ENCODE measurements around the gene NDUFB5. TPM values are rescaled to one million over a fixed set of nuclear protein-coding genes. Genes with fewer than 3 reads are reported as not detected.
A peak's percentile ranks its signal among the peaks of the same experiment; 100 is the strongest.

The NDUFB5 gene
- total and polyA plus RNA-seq, 4 experiments from 2014 or later, result 55.7 to 121 (median 72.9) TPM

DNA sequence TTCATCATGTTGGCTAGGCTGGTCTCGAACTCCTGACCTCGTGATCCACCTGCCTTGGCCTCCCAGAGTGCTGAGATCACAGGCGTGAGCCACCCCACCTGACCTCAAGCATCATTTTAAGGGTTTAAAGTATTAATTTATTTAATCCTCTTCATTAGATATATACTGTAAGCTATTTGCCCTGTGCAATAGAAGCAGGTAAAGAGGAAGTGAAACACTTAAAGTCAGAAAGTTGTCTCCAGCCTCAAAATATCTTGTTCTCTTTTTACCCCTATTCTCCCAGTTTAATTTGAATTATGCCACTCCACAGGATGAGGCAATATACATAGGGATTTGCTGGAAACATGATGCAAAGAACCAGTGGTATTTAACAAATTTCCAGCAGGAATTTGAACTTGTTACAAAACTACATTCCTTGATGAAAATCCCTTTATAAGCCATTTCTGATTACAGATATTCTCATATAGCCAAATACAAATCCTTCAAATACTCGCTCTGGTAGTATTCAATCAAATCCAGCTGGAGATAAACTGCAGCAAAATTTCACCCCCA, 2.0 kb downstream of the NDUFB5 start:
- H3K27me3 Mint-ChIP-seq, result no peaks in the 10 kb centered on the region
- Histone ChIP-seq H3K9me3 (ENCODE audit: control insufficient read depth in 1 of 2, low read length in 2 of 2) (no peaks in the 10 kb centered on the region), H3K4me3 (ENCODE audit: low read length in 2 of 2) (no peak overlapping the region), H3K36me3 (ENCODE audit: insufficient read depth, low read length) (peaks cover 4% of the 10 kb centered on the region), H3K27me3 (ENCODE audit: insufficient read depth, low read length) (no peaks in the 10 kb centered on the region), H3K27ac (ENCODE audit: low read depth, low read length) (no peak overlapping the region), H3K4me1 (ENCODE audit: insufficient read depth, low read length) (peaks cover 39% of the 10 kb centered on the region)
- H3K36me3 Mint-ChIP-seq, result peaks cover 6 to 27% of the 10 kb centered on the region in 2 donors
- CTCF ChIA-PET (ENCODE audit: partially characterized antibody), result no interaction called here
- POLR2A ChIA-PET (ENCODE audit: partially characterized antibody), result no interaction called here
- peak overlapping the region in 5 of 7 donors; percentile 4 to 97 (median 42) for H3K27ac Mint-ChIP-seq
- no peak for DNase-seq
- H3K9me3 Mint-ChIP-seq, result peaks cover 0 to 2% (median 0%) of the 10 kb centered on the region in 8 donors
- peak overlapping the region in 5 of 8 donors; percentile 46 to 61 (median 54) for H3K4me3 Mint-ChIP-seq
- intact Hi-C loops (cut with micrococcal nuclease), result loop anchor here (10.0 kb wide), 1 partner anchor 1308 kb away; the partner anchor contains the start of gene FXR1
- peaks cover 29 to 57% (median 45%) of the 10 kb centered on the region in 4 donors for H3K4me1 Mint-ChIP-seq

DNA sequence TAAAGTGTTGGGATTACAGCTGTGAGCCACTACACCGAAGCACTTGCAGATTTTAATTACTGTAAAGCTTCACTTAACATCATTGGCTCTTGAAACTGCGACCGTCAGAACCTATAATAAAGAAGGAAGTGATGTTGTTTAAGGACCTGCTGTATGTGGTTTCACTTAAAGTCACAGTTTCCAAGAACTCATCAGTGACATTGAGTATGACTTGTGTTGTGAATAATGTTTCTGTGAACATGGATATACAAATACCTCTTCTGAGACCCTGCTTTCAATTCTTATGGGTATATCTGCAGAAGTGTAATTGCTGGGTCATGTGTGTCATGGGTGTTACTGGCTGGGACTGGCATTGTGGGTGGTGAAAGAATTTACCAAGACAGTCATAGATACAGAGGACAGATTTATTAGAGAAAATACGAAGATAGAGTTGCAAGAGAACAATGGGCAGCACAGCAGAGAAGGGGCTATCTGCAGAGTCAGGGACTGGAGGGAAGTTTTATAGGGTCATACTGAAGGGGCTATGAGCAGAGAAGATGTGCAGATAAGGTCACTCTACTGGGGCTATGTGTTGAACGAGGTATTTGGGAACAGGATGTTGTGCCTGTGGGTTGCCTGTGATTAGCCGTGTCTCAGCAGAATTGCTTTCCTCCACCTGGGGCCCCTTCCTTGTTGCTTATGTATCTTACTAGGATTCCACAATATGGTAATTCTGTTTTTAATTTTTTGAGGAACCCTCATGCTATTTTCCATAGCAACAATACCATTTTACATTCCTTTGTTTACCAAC, 4.5 kb downstream of the NDUFB5 start:
- H3K4me3 ChIP-seq (ENCODE audit: low read length in 2 of 2), result no peak overlapping the region
- Mint-ChIP-seq H3K9me3 (peaks cover 0 to 2% (median 0%) of the 10 kb centered on the region in 8 donors), H3K27me3 (no peaks in the 10 kb centered on the region), H3K4me1 (peaks cover 29 to 57% (median 43%) of the 10 kb centered on the region in 4 donors), H3K27ac (peak overlapping the region; percentile 73 to 93 (median 78)), H3K36me3 (peaks cover 6 to 23% of the 10 kb centered on the region in 2 donors), H3K4me3 (peak overlapping the region; percentile 13 to 62 (median 48))
- peaks cover 26% of the 10 kb centered on the region for H3K4me1 ChIP-seq (ENCODE audit: insufficient read depth, low read length)
- H3K36me3 ChIP-seq (ENCODE audit: insufficient read depth, low read length), result no peaks in the 10 kb centered on the region
- ChIA-PET CTCF (ENCODE audit: partially characterized antibody) (no interaction called here), POLR2A (ENCODE audit: partially characterized antibody) (no interaction called here)
- no peaks in the 10 kb centered on the region for H3K27me3 ChIP-seq (ENCODE audit: insufficient read depth, low read length)
- intact Hi-C loops (cut with micrococcal nuclease), result loop anchor here (10.0 kb wide), 1 partner anchor 1306 kb away; the partner anchor contains the start of gene FXR1
- peak; percentile 6 to 36 (median 26) for DNase-seq
- no peaks in the 10 kb centered on the region for H3K9me3 ChIP-seq (ENCODE audit: control insufficient read depth in 1 of 2, low read length in 2 of 2)
- H3K27ac ChIP-seq (ENCODE audit: low read depth, low read length), result peak overlapping the region; percentile 44

DNA sequence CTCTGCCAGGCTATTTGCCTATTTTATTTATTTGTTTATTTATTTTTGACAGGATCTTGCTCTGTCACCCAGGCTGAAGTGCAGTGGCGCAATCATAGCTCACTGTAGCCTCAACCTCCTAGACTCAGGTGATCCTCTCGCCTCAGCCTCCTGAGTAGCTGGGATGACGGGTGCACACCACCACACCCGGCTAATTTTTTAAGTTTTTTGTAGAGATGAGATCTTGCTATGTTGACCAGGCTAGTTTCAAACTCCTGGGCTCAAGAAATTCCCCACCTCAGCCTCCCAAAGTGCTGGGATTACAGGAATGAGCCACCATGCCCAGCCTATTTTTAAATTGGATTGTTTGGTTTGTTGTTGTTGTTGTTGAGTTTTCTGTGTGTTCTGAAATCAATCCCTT, 5.5 kb downstream of the NDUFB5 start:
- Mint-ChIP-seq H3K4me3 (no peak overlapping the region), H3K4me1 (peaks cover 23 to 48% (median 36%) of the 10 kb centered on the region in 4 donors), H3K36me3 (peaks cover 6 to 14% of the 10 kb centered on the region in 2 donors), H3K27me3 (no peaks in the 10 kb centered on the region), H3K27ac (peak overlapping the region in 1 of 7 donors; percentile 46), H3K9me3 (peaks cover 0 to 2% (median 0%) of the 10 kb centered on the region in 8 donors)
- Histone ChIP-seq H3K27me3 (ENCODE audit: insufficient read depth, low read length) (no peaks in the 10 kb centered on the region), H3K27ac (ENCODE audit: low read depth, low read length) (no peak overlapping the region), H3K36me3 (ENCODE audit: insufficient read depth, low read length) (no peaks in the 10 kb centered on the region), H3K4me1 (ENCODE audit: insufficient read depth, low read length) (peaks cover 24% of the 10 kb centered on the region), H3K4me3 (ENCODE audit: low read length in 2 of 2) (no peak overlapping the region), H3K9me3 (ENCODE audit: control insufficient read depth in 1 of 2, low read length in 2 of 2) (no peaks in the 10 kb centered on the region)
- DNase-seq, result no peak
- CTCF ChIA-PET (ENCODE audit: partially characterized antibody), result no interaction called here
- intact Hi-C loops (cut with micrococcal nuclease), result no loop called here
- POLR2A ChIA-PET (ENCODE audit: partially characterized antibody), result no interaction called here

DNA sequence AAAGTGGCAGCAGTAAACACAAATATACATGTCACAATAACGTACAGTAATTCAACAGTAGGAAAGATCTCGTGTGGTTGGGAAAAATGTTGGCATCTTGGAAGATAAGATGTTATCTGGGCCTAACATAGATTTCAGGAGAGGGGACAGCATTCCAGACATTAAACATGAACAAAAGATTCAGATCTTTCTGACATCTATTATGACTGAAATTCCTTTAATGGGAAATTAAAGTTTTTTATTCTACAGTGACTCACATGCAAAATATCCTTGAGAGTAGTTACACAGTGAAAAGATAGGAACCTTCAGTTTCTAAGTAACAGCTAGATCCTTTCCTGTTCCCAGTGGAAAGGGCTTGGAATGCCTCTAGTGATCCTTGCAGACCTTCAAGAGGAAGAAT, 9.2 kb downstream of the NDUFB5 start:
- Mint-ChIP-seq H3K36me3 (peaks cover 16 to 19% of the 10 kb centered on the region in 2 donors), H3K9me3 (peaks cover 0 to 2% (median 0%) of the 10 kb centered on the region in 8 donors), H3K4me3 (no peak overlapping the region), H3K27ac (peak overlapping the region in 1 of 7 donors; percentile 30), H3K27me3 (no peaks in the 10 kb centered on the region), H3K4me1 (peaks cover 17 to 22% (median 18%) of the 10 kb centered on the region in 4 donors)
- H3K36me3 ChIP-seq (ENCODE audit: insufficient read depth, low read length), result peaks cover 3% of the 10 kb centered on the region
- peaks cover 8% of the 10 kb centered on the region for H3K4me1 ChIP-seq (ENCODE audit: insufficient read depth, low read length)
- H3K4me3 ChIP-seq (ENCODE audit: low read length in 2 of 2), result no peak overlapping the region
- no peaks in the 10 kb centered on the region for H3K27me3 ChIP-seq (ENCODE audit: insufficient read depth, low read length)
- ChIA-PET POLR2A (ENCODE audit: partially characterized antibody) (no interaction called here), CTCF (ENCODE audit: partially characterized antibody) (no interaction called here)
- DNase-seq, result no peak
- intact Hi-C loops (cut with micrococcal nuclease), result no loop called here
- H3K9me3 ChIP-seq (ENCODE audit: control insufficient read depth in 1 of 2, low read length in 2 of 2), result no peaks in the 10 kb centered on the region
- H3K27ac ChIP-seq (ENCODE audit: low read depth, low read length), result no peak overlapping the region

DNA sequence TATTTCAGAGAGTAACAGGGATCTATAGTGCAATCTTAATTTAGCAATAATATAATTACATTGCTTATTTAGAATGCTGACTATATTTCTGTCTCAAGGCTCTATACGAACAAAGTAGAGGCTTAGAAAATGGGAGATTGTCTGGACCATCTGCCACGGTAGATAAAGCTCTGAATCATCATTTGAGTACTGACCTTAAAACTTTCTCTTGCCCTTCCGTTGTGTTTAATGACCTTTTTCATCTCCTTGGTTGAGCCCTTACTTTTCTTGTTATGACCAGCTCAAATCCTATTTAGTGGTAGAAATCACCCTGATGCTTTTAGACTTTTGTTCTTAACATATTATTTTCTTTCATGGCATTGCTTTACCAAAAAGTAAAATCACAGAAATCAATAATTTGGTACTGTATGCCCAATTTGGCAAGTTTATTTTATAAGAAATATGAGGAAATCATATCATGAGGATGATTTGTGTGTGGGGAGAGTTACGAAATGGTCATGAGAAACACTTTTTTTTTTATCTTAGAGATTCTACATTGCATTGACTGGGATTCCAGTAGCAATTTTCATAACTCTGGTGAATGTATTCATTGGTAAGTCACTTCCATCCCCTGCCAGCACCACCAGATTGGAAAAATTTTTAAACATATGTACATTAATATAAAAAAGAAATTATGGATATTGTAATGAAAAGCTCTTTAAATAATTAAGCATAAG, 11.0 kb downstream of the NDUFB5 start:
- CTCF ChIA-PET (ENCODE audit: partially characterized antibody), result interaction anchor here (0.6 to 1.9 kb wide), 2 partner anchors 16 to 34 kb away, joined by 3 to 10 read pairs; no protein-coding TSS in a partner anchor
- Histone ChIP-seq H3K4me1 (ENCODE audit: insufficient read depth, low read length) (no peaks in the 10 kb centered on the region), H3K27me3 (ENCODE audit: insufficient read depth, low read length) (no peaks in the 10 kb centered on the region), H3K9me3 (ENCODE audit: control insufficient read depth in 1 of 2, low read length in 2 of 2) (no peaks in the 10 kb centered on the region), H3K4me3 (ENCODE audit: low read length in 2 of 2) (no peak overlapping the region), H3K36me3 (ENCODE audit: insufficient read depth, low read length) (peaks cover 5% of the 10 kb centered on the region), H3K27ac (ENCODE audit: low read depth, low read length) (no peak overlapping the region)
- POLR2A ChIA-PET (ENCODE audit: partially characterized antibody), result interaction anchor here (1.2 kb wide), 1 partner anchor 11 kb away, joined by 3 read pairs; the partner anchor contains the start of genes MRPL47 and NDUFB5
- Mint-ChIP-seq H3K9me3 (peaks cover 0 to 2% (median 0%) of the 10 kb centered on the region in 8 donors), H3K27ac (peak overlapping the region in 2 of 7 donors; percentile 7 to 11), H3K4me3 (no peak overlapping the region), H3K36me3 (peaks cover 32 to 33% of the 10 kb centered on the region in 2 donors), H3K4me1 (peaks cover 6 to 13% (median 9%) of the 10 kb centered on the region in 4 donors), H3K27me3 (no peaks in the 10 kb centered on the region)
- no peak for DNase-seq
- intact Hi-C loops (cut with micrococcal nuclease), result no loop called here

DNA sequence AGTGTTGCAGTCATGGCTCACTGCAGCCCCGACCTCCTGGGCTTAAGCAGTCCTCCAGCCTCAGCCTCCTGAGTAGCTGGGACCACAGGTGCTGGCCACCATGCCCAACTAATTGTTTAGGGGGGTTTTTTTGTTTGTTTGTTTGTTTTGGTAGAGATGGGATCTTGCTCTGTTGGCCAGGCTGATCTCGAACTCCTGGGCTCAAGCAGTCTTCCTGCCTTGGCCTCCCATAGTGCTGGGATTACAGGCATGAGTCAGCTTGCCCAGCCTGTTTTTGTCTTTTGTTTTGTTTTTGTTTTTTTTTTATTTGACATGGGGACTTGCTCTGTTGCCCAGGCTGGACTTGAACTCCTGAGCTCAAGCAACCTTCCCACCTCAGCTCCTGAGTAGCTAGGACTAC, 17.4 kb downstream of the NDUFB5 start:
- ChIA-PET CTCF (ENCODE audit: partially characterized antibody) (interaction anchor here (0.7 to 2.5 kb wide), 2 partner anchors 28 to 32 kb away, joined by 3 to 10 read pairs; no protein-coding TSS in a partner anchor), POLR2A (ENCODE audit: partially characterized antibody) (no interaction called here)
- no peaks in the 10 kb centered on the region for H3K27me3 ChIP-seq (ENCODE audit: insufficient read depth, low read length)
- H3K9me3 Mint-ChIP-seq, result no peaks in the 10 kb centered on the region
- H3K36me3 ChIP-seq (ENCODE audit: insufficient read depth, low read length), result peaks cover 32% of the 10 kb centered on the region
- intact Hi-C loops (cut with micrococcal nuclease), result no loop called here
- no peak overlapping the region for H3K4me3 Mint-ChIP-seq
- H3K27ac ChIP-seq (ENCODE audit: low read depth, low read length), result no peak overlapping the region
- H3K4me1 Mint-ChIP-seq, result peaks cover 0 to 1% (median 0%) of the 10 kb centered on the region in 4 donors
- no peak overlapping the region for H3K4me3 ChIP-seq (ENCODE audit: low read length in 2 of 2)
- H3K4me1 ChIP-seq (ENCODE audit: insufficient read depth, low read length), result no peaks in the 10 kb centered on the region
- peaks cover 53 to 63% of the 10 kb centered on the region in 2 donors for H3K36me3 Mint-ChIP-seq
- DNase-seq, result no peak
- H3K27ac Mint-ChIP-seq, result no peak overlapping the region
- H3K9me3 ChIP-seq (ENCODE audit: control insufficient read depth in 1 of 2, low read length in 2 of 2), result no peaks in the 10 kb centered on the region
- H3K27me3 Mint-ChIP-seq, result no peaks in the 10 kb centered on the region

DNA sequence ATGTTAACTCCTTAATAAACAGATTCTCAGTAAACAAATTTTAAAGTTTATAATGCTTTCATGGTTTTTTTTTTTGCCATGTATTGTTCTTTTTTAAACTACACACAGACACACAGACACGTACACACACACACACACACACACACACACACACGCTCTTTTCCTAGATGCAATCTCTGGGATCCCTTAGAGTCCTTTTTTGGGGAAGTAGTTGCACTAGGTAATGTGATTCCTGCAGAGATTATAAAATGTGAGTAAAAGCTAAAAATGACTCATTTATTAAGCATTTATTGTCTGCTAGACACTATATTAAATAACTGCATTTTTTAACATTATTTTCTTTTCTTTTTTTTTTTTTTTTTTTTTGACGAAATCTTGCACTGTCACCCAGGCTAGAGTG, 19.9 kb downstream of the NDUFB5 start:
- Mint-ChIP-seq H3K4me1 (peaks cover 0 to 1% (median 0%) of the 10 kb centered on the region in 4 donors), H3K36me3 (peaks cover 48 to 52% of the 10 kb centered on the region in 2 donors), H3K27me3 (no peaks in the 10 kb centered on the region), H3K27ac (no peak overlapping the region), H3K4me3 (no peak overlapping the region), H3K9me3 (no peaks in the 10 kb centered on the region)
- ChIA-PET POLR2A (ENCODE audit: partially characterized antibody) (no interaction called here), CTCF (ENCODE audit: partially characterized antibody) (no interaction called here)
- Histone ChIP-seq H3K4me1 (ENCODE audit: insufficient read depth, low read length) (no peaks in the 10 kb centered on the region), H3K27ac (ENCODE audit: low read depth, low read length) (no peak overlapping the region), H3K9me3 (ENCODE audit: control insufficient read depth in 1 of 2, low read length in 2 of 2) (no peaks in the 10 kb centered on the region), H3K27me3 (ENCODE audit: insufficient read depth, low read length) (no peaks in the 10 kb centered on the region), H3K4me3 (ENCODE audit: low read length in 2 of 2) (no peak overlapping the region), H3K36me3 (ENCODE audit: insufficient read depth, low read length) (peaks cover 29% of the 10 kb centered on the region)
- DNase-seq, result no peak
- intact Hi-C loops (cut with micrococcal nuclease), result no loop called here

Data from CD4-positive, alpha-beta memory T cell (primary cell).